GM10266 (cell line): ENCODE data around the gene CUL7.
A peak's percentile ranks its signal among the peaks of the same experiment; 100 is the strongest.

Experiments used
- DNase-seq: peaks from one replicate; pipeline ENCODE4 v3.0.0; 2012; ENCODE audit errors: extremely low spot score
- TF ChIP-seq, protein P1 (sequence below): IDR thresholded peaks from 2 replicates; pipeline ENCODE4 v1.5.1; 2012; ENCODE audit warnings: mild to moderate bottlenecking, low read depth; ENCODE audit not compliant: control insufficient read depth, insufficient read depth; ENCODE audit errors: missing control alignments

The CUL7 gene

DNA sequence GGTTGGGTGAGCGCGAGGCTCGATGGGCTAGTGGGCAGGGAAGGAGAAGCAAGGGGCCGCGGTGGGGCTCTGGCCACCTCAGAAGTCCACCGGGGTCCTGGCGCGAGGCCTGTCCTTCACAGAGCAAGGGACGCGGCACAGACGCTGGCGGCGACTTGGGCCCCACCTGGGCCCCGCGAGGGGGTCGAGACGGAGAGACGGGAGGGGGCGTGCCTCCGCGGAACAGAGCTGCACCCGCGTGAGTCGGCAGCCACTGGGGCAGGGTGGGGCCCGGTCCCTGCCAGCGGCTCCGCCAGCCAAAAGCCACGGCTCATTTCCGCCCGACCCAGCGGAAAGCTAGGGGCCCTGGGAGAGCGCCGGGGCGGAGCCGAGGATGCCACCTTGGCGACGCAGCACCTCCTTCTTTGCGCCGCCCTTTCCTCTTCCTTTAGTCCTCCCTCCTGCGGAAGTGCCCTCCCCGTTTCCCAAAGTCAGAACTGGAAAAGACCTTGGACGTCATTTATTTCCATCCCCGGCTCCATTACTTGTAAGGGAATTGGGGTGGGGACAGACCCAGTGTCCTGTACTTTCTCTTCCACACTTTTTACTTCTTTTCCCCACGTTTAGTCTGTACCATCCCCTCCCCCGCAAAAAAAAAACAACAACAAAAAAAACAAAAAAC, at the start of gene CUL7:
Gene CUL7, minus strand, starts transcription at position 307 of the 661 bp plus-strand sequence. CDS start 1,063 bp downstream, outside the sequence.
- TF ChIP-seq, protein P1, sequence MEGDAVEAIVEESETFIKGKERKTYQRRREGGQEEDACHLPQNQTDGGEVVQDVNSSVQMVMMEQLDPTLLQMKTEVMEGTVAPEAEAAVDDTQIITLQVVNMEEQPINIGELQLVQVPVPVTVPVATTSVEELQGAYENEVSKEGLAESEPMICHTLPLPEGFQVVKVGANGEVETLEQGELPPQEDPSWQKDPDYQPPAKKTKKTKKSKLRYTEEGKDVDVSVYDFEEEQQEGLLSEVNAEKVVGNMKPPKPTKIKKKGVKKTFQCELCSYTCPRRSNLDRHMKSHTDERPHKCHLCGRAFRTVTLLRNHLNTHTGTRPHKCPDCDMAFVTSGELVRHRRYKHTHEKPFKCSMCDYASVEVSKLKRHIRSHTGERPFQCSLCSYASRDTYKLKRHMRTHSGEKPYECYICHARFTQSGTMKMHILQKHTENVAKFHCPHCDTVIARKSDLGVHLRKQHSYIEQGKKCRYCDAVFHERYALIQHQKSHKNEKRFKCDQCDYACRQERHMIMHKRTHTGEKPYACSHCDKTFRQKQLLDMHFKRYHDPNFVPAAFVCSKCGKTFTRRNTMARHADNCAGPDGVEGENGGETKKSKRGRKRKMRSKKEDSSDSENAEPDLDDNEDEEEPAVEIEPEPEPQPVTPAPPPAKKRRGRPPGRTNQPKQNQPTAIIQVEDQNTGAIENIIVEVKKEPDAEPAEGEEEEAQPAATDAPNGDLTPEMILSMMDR = no peak

DNA sequence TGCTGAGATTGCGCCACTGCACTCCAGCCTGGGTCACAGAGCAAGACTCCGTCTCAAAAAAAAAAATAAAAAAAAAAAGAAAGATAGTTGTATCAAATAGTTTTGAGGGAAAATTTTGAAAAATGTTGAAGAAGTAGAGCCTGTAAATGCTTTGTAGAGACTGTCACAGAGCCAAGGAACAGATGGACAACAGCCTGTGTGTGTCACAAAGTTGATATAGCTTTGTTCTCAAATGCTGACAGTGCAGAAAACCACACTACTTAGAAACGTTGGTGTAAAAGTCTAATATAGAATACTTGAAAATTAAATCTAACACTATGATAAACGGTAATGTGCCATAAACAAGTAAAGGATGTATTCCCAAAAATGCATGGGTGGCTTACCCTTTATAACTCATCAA, 47.8 kb upstream of the CUL7 start:
- DNase-seq = no peak
- TF ChIP-seq, protein P1 = no peak

More for the DNA sequence above, at the start of gene CUL7:
- peak; percentile 94 for DNase-seq

DNA sequence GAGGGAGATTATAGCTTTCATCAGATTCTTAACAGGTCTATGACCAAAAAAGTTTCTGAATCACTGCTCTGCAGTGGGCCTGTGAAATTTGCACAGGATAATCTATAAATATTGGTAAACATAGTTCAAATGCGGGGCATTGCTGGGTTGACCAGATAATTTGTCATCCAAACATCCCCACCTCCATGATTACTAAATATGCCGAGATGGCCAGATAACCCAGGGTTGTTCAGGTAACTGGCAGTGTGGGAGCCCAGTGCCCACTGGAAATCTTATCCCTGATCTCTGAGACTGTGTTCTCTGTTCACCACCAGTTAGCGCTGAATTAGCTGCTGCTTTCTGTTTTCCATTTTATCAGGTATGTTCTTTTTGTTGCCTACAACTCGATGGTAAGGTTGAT, 43.9 kb upstream of the CUL7 start:
- DNase-seq = no peak
- TF ChIP-seq, protein P1 = no peak

DNA sequence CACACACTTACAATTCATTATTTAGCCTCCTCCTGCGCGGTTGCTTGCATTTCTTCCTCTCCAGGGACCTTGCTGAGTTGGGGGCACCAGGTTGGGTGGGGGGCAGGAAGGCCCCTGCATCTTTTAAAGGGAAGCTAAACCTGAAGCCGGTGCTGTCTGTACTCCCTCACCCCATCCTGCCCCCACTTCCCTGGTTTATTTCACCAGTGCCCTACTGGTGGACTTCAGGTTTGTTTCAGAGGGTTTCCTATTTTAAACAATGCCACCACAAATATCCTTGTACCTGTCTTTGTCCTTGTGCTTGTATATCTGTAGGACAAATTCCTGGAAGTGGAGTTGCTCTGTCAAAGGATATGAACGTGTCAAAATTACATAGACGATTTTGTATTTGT, 43.4 kb upstream of the CUL7 start:
- no peak for DNase-seq
- TF ChIP-seq, protein P1 = no peak

DNA sequence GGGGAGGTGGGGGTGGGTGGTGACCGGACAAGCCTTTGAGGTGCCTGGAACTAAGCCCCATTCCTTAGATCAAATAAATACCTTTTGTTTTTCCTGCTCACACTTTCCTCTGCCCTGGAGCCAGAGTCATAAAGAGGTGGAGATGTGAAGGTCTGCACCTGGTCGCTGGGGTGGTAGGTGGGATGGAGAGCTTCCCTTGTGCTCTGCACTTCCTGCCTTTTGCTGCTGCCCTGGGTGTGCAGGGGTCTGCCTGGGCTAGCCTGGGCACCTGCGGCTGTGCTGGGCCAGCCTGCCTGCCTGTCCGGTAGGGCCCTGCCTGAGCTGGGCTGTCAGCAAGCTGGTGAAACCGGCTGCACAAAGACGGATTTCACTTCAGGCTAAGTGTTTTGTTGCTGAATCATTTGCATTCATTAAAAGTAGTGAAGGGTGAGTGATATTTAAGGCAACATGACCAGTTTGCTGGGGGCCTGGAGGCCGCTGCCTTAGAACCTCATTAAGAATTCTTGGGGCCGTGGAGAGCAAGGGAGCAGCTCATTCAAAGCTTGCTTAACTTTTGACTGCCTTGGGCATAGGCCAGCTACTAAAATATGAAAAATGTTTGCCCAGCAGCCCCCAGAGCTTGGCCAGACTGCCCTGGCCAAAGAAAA, 42.9 kb upstream of the CUL7 start:
- no peak for DNase-seq

DNA sequence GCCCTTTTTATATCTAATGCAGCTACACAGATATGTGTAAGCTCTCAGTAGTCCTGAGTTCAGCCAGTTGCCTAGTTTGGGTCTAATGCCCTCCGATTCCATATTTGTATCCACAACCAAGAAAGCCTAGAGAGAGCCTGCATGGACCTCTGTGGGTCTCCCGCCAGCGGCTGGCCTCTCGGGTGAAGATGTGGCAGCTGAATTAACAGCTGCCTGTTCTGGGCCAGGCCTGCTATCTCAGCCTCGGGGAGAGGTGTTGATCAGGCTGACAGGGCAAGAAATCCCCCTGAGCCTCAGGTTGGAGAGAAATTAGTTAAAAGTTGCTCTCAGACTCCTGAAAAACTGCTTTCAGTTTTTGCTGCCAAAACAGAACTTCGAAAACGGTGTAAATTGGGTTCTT, 42.3 kb upstream of the CUL7 start:
- TF ChIP-seq, protein P1 = no peak
- DNase-seq = no peak

More for the DNA sequence above, 42.9 kb upstream of the CUL7 start:
- TF ChIP-seq, protein P1 = no peak
